Lung (tissue), 12 donors: Measurements from ENCODE around the gene THSD8. TPM values are rescaled to one million over a fixed set of nuclear protein-coding genes. Genes with fewer than 3 reads are reported as not detected.
A peak's percentile ranks its signal among the peaks of the same experiment; 100 is the strongest.

ENCODE experiments used
- ATAC-seq: fragments of 200-7000 bp; cut with Tn5 transposase; one replicate; pipeline ENCODE4 v1.9.1; 2020; ENCODE audit warnings: moderate number of reproducible peaks; ENCODE audit not compliant: insufficient read depth, low FRiP score
- DNase-seq, 3 donors: peaks; one replicate each; pipeline ENCODE4 v3.0.0-alpha.2; 2013 to 2017
- H3K27ac ChIP-seq, 2 donors: one replicate each; pipeline ENCODE4 v1.5.1; 2013; ENCODE audit warnings: mild to moderate bottlenecking in 2 of 2, moderate library complexity in 2 of 2, control low read depth in 1 of 2, inconsistent platforms in 1 of 2, low read depth in 1 of 2, low read length in 1 of 2
- H3K27me3 ChIP-seq, 3 donors: one replicate each; pipeline ENCODE4 v1.5.1; 2013; ENCODE audit warnings: low read length in 2 of 3; ENCODE audit not compliant: control insufficient read depth in 3 of 3, insufficient read depth in 3 of 3
- H3K36me3 ChIP-seq, 4 donors: one replicate each; pipeline ENCODE4 v1.5.1; 2013; ENCODE audit warnings: low read length in 4 of 4, mild to moderate bottlenecking in 1 of 4, moderate library complexity in 1 of 4; ENCODE audit not compliant: control insufficient read depth in 4 of 4, insufficient read depth in 4 of 4
- H3K4me1 ChIP-seq, 5 donors: one replicate each; pipeline ENCODE4 v1.5.1; 2013; ENCODE audit warnings: low read length in 5 of 5, mild to moderate bottlenecking in 2 of 5, moderate library complexity in 1 of 5; ENCODE audit not compliant: control insufficient read depth in 5 of 5, insufficient read depth in 5 of 5
- H3K4me3 ChIP-seq: one replicate; pipeline ENCODE4 v1.5.1; 2013; ENCODE audit warnings: mild to moderate bottlenecking, control low read depth, moderate library complexity
- H3K9ac ChIP-seq, 2 donors: one replicate each; pipeline ENCODE4 v1.5.1; 2013; ENCODE audit warnings: low read length in 2 of 2, control low read depth in 1 of 2; ENCODE audit not compliant: insufficient read depth in 1 of 2
- H3K9me3 ChIP-seq, 4 donors: one replicate each; pipeline ENCODE4 v1.5.1; 2013; ENCODE audit warnings: low read length in 3 of 4, mild to moderate bottlenecking in 1 of 4, moderate library complexity in 1 of 4; ENCODE audit not compliant: control insufficient read depth in 4 of 4, insufficient read depth in 3 of 4
- WGBS, 2 donors: extraction: QIAGEN DNeasy Blood & Tissue Kit; methylation state at CpG; one replicate each; pipeline ENCODE4 v1.1.7; 2013; 5-methylcytosine and 5-hydroxymethylcytosine counted together
- polyA plus RNA-seq, 2 donors: library from polyadenylated mRNA; stranded (reverse); fragments of 200-250 nt; gene quantifications; one replicate each; pipeline ENCODE4 v1.2.1, GENCODE V29; 2013
- total RNA-seq, 2 donors: library from RNA; depleted of rRNA in 1 of 2; stranded (reverse); fragments of >200 nt in 1 of 2; gene quantifications; one replicate each; pipeline ENCODE4 v1.2.1, GENCODE V29; 2014 to 2021
- TF ChIP-seq, protein P1 (sequence below): IDR thresholded peaks from 2 replicates; pipeline ENCODE4 v1.5.1; 2012; ENCODE audit warnings: mild to moderate bottlenecking; ENCODE audit errors: control extremely low read depth, extremely low read depth
- donor health status: control.
- donor health status: control.
- donor health status: Bipolar disorder and iron deficiency.
- donor health status: healthy.
- donor health status: DM: yes; HTN: yes; CAD: no.

The THSD8 gene
- total and polyA plus RNA-seq, 4 donors = 0.10 to 6.2 (median 2.0) TPM

DNA sequence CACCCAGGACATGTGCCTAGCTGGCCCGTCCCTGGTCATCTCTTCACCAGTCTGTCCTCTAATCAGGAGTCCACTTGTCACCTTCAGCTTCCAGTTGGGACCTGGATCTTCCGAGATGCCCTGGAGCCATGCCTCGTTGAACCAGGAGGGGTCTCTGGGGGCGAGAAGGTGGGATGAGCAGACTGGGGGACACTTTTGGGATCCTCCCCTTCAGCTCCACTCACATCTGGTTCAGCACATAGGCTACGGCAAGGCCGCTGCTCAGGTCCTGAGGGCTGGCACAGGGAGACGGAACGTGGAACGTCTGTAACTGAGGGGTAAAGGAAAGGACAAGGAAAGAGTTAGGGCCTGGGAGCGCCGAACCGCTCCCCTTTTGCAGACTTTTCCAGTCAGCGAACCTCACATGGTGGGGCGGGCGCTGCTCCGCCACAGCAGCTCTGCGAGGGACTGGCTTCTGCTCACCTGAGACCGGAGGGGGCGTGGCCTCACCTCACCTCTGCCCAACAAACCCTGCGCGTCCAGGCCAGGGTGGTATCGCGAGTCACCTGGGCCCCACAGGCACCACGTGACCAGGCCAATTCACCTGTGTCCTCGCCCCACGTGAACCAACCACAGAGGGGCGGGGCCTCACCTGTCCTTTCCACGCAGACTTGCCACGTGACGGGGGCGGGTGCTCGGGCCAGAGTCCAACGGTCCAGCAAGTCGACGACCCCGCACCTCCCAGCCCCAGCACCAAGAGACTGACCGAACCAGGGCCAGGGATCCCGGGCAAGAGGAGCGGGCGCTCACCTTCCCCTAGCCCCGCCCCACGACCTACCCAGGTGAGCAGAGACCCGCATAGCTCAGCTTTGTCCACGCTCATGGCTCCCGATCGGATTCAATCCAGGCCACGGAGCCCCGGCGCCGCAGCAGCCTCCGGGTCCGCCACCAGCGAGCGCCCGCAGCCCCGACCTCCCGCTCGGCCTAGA lies 27.0 kb upstream of the THSD8 start, which contains the start of gene HOOK2:
Gene HOOK2 (minus strand): TSS at position 965 of the 968 bp plus-strand sequence. CDS start 103 bp downstream, at position 862.
- WGBS, 2 donors = 18 to 23% methylated on average over 57 to 58 of the region's 58 CpGs
- Histone ChIP-seq H3K4me3 (peak within 1 kb of the TSS; percentile 61), H3K27ac (peak within 1 kb of the TSS; percentile 87 to 94), H3K27me3 (no peaks in the 10 kb centered on the region), H3K9me3 (no peaks in the 10 kb centered on the region), H3K4me1 (peaks cover 0 to 31% (median 13%) of the 10 kb centered on the region in 5 donors), H3K36me3 (peaks cover 0 to 10% (median 1%) of the 10 kb centered on the region in 4 donors), H3K9ac (peak within 1 kb of the TSS; percentile 49 to 63)
- TF ChIP-seq, protein P1, sequence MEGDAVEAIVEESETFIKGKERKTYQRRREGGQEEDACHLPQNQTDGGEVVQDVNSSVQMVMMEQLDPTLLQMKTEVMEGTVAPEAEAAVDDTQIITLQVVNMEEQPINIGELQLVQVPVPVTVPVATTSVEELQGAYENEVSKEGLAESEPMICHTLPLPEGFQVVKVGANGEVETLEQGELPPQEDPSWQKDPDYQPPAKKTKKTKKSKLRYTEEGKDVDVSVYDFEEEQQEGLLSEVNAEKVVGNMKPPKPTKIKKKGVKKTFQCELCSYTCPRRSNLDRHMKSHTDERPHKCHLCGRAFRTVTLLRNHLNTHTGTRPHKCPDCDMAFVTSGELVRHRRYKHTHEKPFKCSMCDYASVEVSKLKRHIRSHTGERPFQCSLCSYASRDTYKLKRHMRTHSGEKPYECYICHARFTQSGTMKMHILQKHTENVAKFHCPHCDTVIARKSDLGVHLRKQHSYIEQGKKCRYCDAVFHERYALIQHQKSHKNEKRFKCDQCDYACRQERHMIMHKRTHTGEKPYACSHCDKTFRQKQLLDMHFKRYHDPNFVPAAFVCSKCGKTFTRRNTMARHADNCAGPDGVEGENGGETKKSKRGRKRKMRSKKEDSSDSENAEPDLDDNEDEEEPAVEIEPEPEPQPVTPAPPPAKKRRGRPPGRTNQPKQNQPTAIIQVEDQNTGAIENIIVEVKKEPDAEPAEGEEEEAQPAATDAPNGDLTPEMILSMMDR = no peak
- peak; percentile 48 for ATAC-seq
- DNase-seq = peak; percentile 68 to 86 (median 85)

DNA sequence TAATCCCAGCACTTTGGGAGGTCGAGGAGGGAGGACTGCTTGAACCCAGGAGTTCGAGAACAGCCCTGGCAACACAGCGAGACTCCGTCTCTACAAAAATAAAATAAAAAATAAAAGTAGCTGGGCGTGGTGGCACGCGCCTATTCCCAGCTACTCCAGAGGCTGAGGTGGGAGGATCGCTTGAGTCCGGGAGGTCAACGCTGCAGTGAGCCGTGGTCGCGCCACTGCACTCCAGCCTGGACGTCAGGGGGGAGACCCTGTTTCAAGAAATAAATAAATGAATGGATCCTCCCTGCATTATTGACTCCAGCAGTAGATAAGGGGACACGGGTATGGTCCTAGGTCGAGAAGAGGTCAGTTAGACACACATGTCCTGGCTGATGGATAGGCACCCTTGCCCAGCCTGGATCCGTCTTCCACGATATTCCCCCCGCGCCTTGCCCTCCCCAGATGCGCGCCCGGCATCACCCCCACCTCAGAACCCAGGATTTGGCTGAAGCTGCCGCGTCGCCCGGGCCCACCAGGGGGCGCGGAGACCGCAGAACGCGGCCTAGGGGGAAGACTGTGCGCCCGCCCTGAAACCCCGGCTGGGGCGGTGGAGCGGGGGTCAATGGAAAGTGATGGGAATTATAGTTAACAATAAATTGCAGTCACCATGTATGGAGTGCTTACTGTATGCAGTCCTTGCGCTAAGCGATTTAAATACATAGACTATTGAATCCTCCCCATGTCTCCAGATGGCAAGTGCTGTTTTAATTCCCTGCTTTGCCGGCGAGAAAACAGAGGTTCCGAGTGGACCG lies 24.5 kb upstream of the THSD8 start:
- H3K36me3 ChIP-seq = peaks cover 0 to 3% (median 0%) of the 10 kb centered on the region in 4 donors
- no peaks in the 10 kb centered on the region for H3K27me3 ChIP-seq
- peaks cover 0 to 41% (median 17%) of the 10 kb centered on the region in 5 donors for H3K4me1 ChIP-seq
- peak; percentile 82 to 85 (median 85) for DNase-seq
- TF ChIP-seq, protein P1 = peak; percentile 82
- ATAC-seq = peak; percentile 55
- H3K9me3 ChIP-seq = no peaks in the 10 kb centered on the region
- 9 to 14% methylated on average over 43 of the region's 43 CpGs for WGBS, 2 donors
- peak overlapping the region; percentile 86 to 91 for H3K27ac ChIP-seq
- H3K4me3 ChIP-seq = peak overlapping the region; percentile 42
- H3K9ac ChIP-seq = peak overlapping the region in 1 of 2 donors; percentile 37

DNA sequence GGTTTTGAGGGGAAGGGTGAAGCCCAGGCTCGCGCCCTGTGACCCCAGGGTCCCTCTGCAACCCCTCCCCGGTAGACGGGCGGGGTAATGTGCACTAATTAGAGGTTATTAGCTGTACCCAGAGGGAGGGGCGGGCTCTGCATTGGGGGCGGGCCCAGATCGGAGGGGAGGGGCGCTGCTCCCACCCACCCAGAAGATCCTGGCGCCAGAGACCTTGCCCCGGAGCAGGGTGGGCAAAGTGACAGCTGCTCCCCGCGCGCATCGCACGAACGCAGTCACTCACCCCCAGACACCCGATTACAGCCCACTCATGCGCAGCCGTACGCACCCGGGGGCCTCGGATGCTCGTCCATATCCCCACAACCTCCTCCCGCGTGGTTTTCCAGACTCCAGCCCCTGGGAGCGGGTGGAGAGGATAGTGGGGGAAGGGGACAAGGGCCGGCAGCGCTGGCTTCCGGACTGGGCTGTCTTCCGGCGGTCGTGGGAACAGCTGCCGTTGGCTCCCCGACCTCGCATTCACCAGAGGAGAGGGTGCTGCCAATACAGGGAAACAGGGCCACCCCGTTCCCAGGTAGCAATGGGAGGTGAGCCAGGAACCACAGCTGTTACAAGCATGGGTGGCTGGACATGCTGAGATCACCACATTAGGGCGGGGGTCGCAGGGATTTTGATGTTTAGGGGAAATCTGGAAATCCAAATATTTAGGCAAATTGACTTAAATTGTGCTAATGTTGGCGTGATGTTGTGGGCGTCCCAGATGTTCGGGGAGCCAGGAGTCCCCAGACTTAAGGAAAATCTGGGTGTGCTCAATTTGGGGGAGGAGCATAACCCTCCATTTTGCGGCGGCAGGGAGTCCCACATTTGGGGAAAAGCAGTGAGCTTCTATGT lies 23.6 kb upstream of the THSD8 start:
- H3K4me3 ChIP-seq = peak overlapping the region; percentile 42
- WGBS, 2 donors = 2 to 3% methylated on average over 43 to 44 of the region's 44 CpGs
- peak overlapping the region; percentile 37 to 72 for H3K9ac ChIP-seq
- H3K27me3 ChIP-seq = no peaks in the 10 kb centered on the region
- DNase-seq = peak; percentile 84 to 90 (median 86)
- ATAC-seq = peak; percentile 3
- H3K36me3 ChIP-seq = peaks cover 0 to 3% (median 0%) of the 10 kb centered on the region in 4 donors
- peaks cover 0 to 47% (median 19%) of the 10 kb centered on the region in 5 donors for H3K4me1 ChIP-seq
- no peaks in the 10 kb centered on the region for H3K9me3 ChIP-seq
- H3K27ac ChIP-seq = peak overlapping the region; percentile 86 to 91
- TF ChIP-seq, protein P1 = no peak
